ENCODE measurements around the gene SLC29A4.
"Not testable (repeated sequence)": the region's sequence is repeated elsewhere in the genome, so short reads cannot be mapped to it uniquely, and the experiment has no call there.

- TF ChIP-seq EZH2, EZH2phosphoT487 (IDR thresholded peaks at IDR 0.05): not testable (repeated sequence)
- TF ChIP-seq, protein P1, sequence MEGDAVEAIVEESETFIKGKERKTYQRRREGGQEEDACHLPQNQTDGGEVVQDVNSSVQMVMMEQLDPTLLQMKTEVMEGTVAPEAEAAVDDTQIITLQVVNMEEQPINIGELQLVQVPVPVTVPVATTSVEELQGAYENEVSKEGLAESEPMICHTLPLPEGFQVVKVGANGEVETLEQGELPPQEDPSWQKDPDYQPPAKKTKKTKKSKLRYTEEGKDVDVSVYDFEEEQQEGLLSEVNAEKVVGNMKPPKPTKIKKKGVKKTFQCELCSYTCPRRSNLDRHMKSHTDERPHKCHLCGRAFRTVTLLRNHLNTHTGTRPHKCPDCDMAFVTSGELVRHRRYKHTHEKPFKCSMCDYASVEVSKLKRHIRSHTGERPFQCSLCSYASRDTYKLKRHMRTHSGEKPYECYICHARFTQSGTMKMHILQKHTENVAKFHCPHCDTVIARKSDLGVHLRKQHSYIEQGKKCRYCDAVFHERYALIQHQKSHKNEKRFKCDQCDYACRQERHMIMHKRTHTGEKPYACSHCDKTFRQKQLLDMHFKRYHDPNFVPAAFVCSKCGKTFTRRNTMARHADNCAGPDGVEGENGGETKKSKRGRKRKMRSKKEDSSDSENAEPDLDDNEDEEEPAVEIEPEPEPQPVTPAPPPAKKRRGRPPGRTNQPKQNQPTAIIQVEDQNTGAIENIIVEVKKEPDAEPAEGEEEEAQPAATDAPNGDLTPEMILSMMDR (IDR thresholded peaks at IDR 0.05) = not testable (repeated sequence)
Observed at GRCh38 chr7:5274985-5275431, 7.7 kb upstream of the SLC29A4 start.

Data from neural progenitor cell (in vitro differentiated cells).